ENCODE measurements around the gene GABBR2.

Gene GABBR2

GRCh38 chr9:98410185-98410697, 298.5 kb downstream of the GABBR2 start:
- no peaks in the 10 kb centered on the region for H3K79me2 ChIP-seq (ENCODE audit: low read length)
- no peaks in the 10 kb centered on the region for H3K27me3 ChIP-seq (replicated peaks; ENCODE audit: insufficient read depth, low read length)
- no peaks in the 10 kb centered on the region for H3K4me1 ChIP-seq (ENCODE audit: low read length)
- no peak overlapping the region for H3K4me2 ChIP-seq (ENCODE audit: low read depth, low read length)
- H4K20me1 ChIP-seq (ENCODE audit: insufficient read depth, low read length) = no peaks in the 10 kb centered on the region
- H3K9me2 ChIP-seq (replicated peaks; ENCODE audit: insufficient read depth, low read length) = no peaks in the 10 kb centered on the region
- H3K27ac ChIP-seq (ENCODE audit: low read length) = no peak overlapping the region
- H3K36me3 ChIP-seq (replicated peaks; ENCODE audit: insufficient read depth, low read length) = no peaks in the 10 kb centered on the region
- no peak for TF ChIP-seq EZH2 (optimal IDR thresholded peaks at IDR 0.05; ENCODE audit: low read depth, low read length)
- TF ChIP-seq EZH2phosphoT487 (IDR thresholded peaks at IDR 0.05; ENCODE audit: low read length) = no peak
- TF ChIP-seq CTCF (IDR thresholded peaks at IDR 0.05; ENCODE audit: low read length) = no peak
- no peak overlapping the region for H2AFZ ChIP-seq (ENCODE audit: low read length)
- H3F3A ChIP-seq (ENCODE audit: insufficient read depth, low read length) = no peaks in the 10 kb centered on the region
- DNase-seq = no peak
- no peak overlapping the region for H3K9ac ChIP-seq (ENCODE audit: low read length)
- H3K4me3 ChIP-seq (ENCODE audit: low read length) = no peak overlapping the region
- H3K9me3 ChIP-seq (replicated peaks; ENCODE audit: insufficient read depth, low read length) = no peaks in the 10 kb centered on the region

- Histone ChIP-seq H3K9ac (ENCODE audit: low read length) (no peak overlapping the region), H3K4me3 (ENCODE audit: low read length) (no peak overlapping the region), H3K27ac (ENCODE audit: low read length) (no peak overlapping the region), H4K20me1 (ENCODE audit: insufficient read depth, low read length) (no peaks in the 10 kb centered on the region), H3K4me2 (ENCODE audit: low read depth, low read length) (no peak overlapping the region), H3K9me2 (replicated peaks; ENCODE audit: insufficient read depth, low read length) (no peaks in the 10 kb centered on the region), H3K79me2 (ENCODE audit: low read length) (no peaks in the 10 kb centered on the region), H3K9me3 (replicated peaks; ENCODE audit: insufficient read depth, low read length) (no peaks in the 10 kb centered on the region), H3K36me3 (replicated peaks; ENCODE audit: insufficient read depth, low read length) (no peaks in the 10 kb centered on the region), H3K27me3 (replicated peaks; ENCODE audit: insufficient read depth, low read length) (no peaks in the 10 kb centered on the region), H2AFZ (ENCODE audit: low read length) (no peak overlapping the region), H3F3A (ENCODE audit: insufficient read depth, low read length) (no peaks in the 10 kb centered on the region), H3K4me1 (ENCODE audit: low read length) (no peaks in the 10 kb centered on the region)
- DNase-seq = no peak
- TF ChIP-seq EZH2phosphoT487 (IDR thresholded peaks at IDR 0.05; ENCODE audit: low read length) = no peak
- TF ChIP-seq CTCF (IDR thresholded peaks at IDR 0.05; ENCODE audit: low read length) = no peak
- no peak for TF ChIP-seq EZH2 (optimal IDR thresholded peaks at IDR 0.05; ENCODE audit: low read depth, low read length)
Observed at GRCh38 chr9:98409719-98410118, 299.0 kb downstream of the GABBR2 start.

GRCh38 chr9:98406469-98406868, 302.3 kb downstream of the GABBR2 start:
- H3F3A ChIP-seq (ENCODE audit: insufficient read depth, low read length) = no peaks in the 10 kb centered on the region
- no peak overlapping the region for H3K4me2 ChIP-seq (ENCODE audit: low read depth, low read length)
- DNase-seq = no peak
- no peaks in the 10 kb centered on the region for H3K36me3 ChIP-seq (replicated peaks; ENCODE audit: insufficient read depth, low read length)
- H3K4me3 ChIP-seq (ENCODE audit: low read length) = no peak overlapping the region
- no peak overlapping the region for H3K27ac ChIP-seq (ENCODE audit: low read length)
- no peaks in the 10 kb centered on the region for H3K9me2 ChIP-seq (replicated peaks; ENCODE audit: insufficient read depth, low read length)
- H3K79me2 ChIP-seq (ENCODE audit: low read length) = no peaks in the 10 kb centered on the region
- H3K9me3 ChIP-seq (replicated peaks; ENCODE audit: insufficient read depth, low read length) = no peaks in the 10 kb centered on the region
- no peak overlapping the region for H2AFZ ChIP-seq (ENCODE audit: low read length)
- TF ChIP-seq CTCF (IDR thresholded peaks at IDR 0.05; ENCODE audit: low read length) (no peak), EZH2phosphoT487 (IDR thresholded peaks at IDR 0.05; ENCODE audit: low read length) (no peak), EZH2 (optimal IDR thresholded peaks at IDR 0.05; ENCODE audit: low read depth, low read length) (no peak)
- H3K4me1 ChIP-seq (ENCODE audit: low read length) = no peaks in the 10 kb centered on the region
- H4K20me1 ChIP-seq (ENCODE audit: insufficient read depth, low read length) = no peaks in the 10 kb centered on the region
- H3K27me3 ChIP-seq (replicated peaks; ENCODE audit: insufficient read depth, low read length) = no peaks in the 10 kb centered on the region
- H3K9ac ChIP-seq (ENCODE audit: low read length) = no peak overlapping the region

All from MM.1S (cell line).